ENCODE measurements around the gene TAF11L13.
"Not testable (repeated sequence)": the region's sequence is repeated elsewhere in the genome, so short reads cannot be mapped to it uniquely, and the experiment has no call there.

Gene TAF11L13

GRCh38 chr5:17631788-17632187 lies at the start of gene TAF11L13:
TAF11L13 (plus strand) TSS chr5:17632088.
- not testable (repeated sequence) for DNase-seq (ENCODE audit: low spot score)

- DNase-seq (ENCODE audit: low spot score) = not testable (repeated sequence)
Measured at GRCh38 chr5:17585658-17586057, 46.2 kb upstream of the TAF11L13 start, which contains the start of gene TAF11L7. TAF11L7 (minus strand) TSS chr5:17585758.

GRCh38 chr5:17590860-17591259 lies 41.0 kb upstream of the TAF11L13 start, which contains the start of gene TAF11L8:
TAF11L8 (minus strand) TSS chr5:17590960.
- not testable (repeated sequence) for DNase-seq (ENCODE audit: low spot score)

GRCh38 chr5:17594255-17594654 lies 37.6 kb upstream of the TAF11L13 start, which contains the start of gene TAF11L9:
TAF11L9 (minus strand) TSS chr5:17594394.
- DNase-seq (ENCODE audit: low spot score) = not testable (repeated sequence)

GRCh38 chr5:17597728-17598127 lies 34.2 kb upstream of the TAF11L13 start, which contains the start of gene TAF11L10:
TAF11L10 (minus strand) TSS chr5:17597828.
- DNase-seq (ENCODE audit: low spot score) = not testable (repeated sequence)

- not testable (repeated sequence) for DNase-seq (ENCODE audit: low spot score)
Measured at GRCh38 chr5:17603880-17604279, 28.0 kb upstream of the TAF11L13 start, which contains the start of gene TAF11L11. TAF11L11 (plus strand) TSS chr5:17604183.

GRCh38 chr5:17604951-17605350 lies 26.9 kb upstream of the TAF11L13 start:
- no peak for DNase-seq (ENCODE audit: low spot score)

- not testable (repeated sequence) for DNase-seq (ENCODE audit: low spot score)
Measured at GRCh38 chr5:17607461-17607860, 24.4 kb upstream of the TAF11L13 start.

- DNase-seq (ENCODE audit: low spot score) = not testable (repeated sequence)
Measured at GRCh38 chr5:17610092-17610491, 21.8 kb upstream of the TAF11L13 start, which contains the start of gene TAF11L12. TAF11L12 (plus strand) TSS chr5:17610392.

- no peak for DNase-seq (ENCODE audit: low spot score)
Measured at GRCh38 chr5:17614872-17615605, 16.8 kb upstream of the TAF11L13 start.

GRCh38 chr5:17619354-17619753 lies 12.5 kb upstream of the TAF11L13 start:
- no peak for DNase-seq (ENCODE audit: low spot score)

- no peak for DNase-seq (ENCODE audit: low spot score)
Measured at GRCh38 chr5:17620627-17621026, 11.3 kb upstream of the TAF11L13 start.

- no peak for DNase-seq (ENCODE audit: low spot score)
Measured at GRCh38 chr5:17625686-17626085, 6.2 kb upstream of the TAF11L13 start.

GRCh38 chr5:17634160-17634559 lies 2.3 kb downstream of the TAF11L13 start, which contains the start of gene TAF11L14:
TAF11L14 (plus strand) TSS chr5:17634460.
- no peak for DNase-seq (ENCODE audit: low spot score)

- DNase-seq (ENCODE audit: low spot score) = not testable (repeated sequence)
Measured at GRCh38 chr5:17649232-17649631, 17.3 kb downstream of the TAF11L13 start.

- DNase-seq (ENCODE audit: low spot score) = not testable (repeated sequence)
Measured at GRCh38 chr5:17655201-17655759, 23.4 kb downstream of the TAF11L13 start.

GRCh38 chr5:17655921-17656320 lies 24.0 kb downstream of the TAF11L13 start:
- DNase-seq (ENCODE audit: low spot score) = no peak

- DNase-seq (ENCODE audit: low spot score) = no peak
Measured at GRCh38 chr5:17663182-17663581, 31.3 kb downstream of the TAF11L13 start.

GRCh38 chr5:17665836-17666235 lies 33.9 kb downstream of the TAF11L13 start:
- DNase-seq (ENCODE audit: low spot score) = no peak

- DNase-seq (ENCODE audit: low spot score) = no peak
Measured at GRCh38 chr5:17666726-17667235, 34.9 kb downstream of the TAF11L13 start.

GRCh38 chr5:17670353-17670752 lies 38.5 kb downstream of the TAF11L13 start:
- DNase-seq (ENCODE audit: low spot score) = no peak

GRCh38 chr5:17678751-17679324 lies 47.0 kb downstream of the TAF11L13 start:
- DNase-seq (ENCODE audit: low spot score) = no peak

Data from kidney tubule cell (primary cell).